GM12878 (cell line): Measurements from ENCODE around the gene ABCG2. TPM values are rescaled to one million over a fixed set of nuclear protein-coding genes. Genes with fewer than 3 reads are reported as not detected.

Experiments
- ATAC-seq: fragments of 200-7000 bp; cut with Tn5 transposase; 3 replicates; pipeline ENCODE4 v1.9.1; 2020; ENCODE audit warnings: mild to moderate bottlenecking, moderate library complexity
- BruUV-seq: library from RNA; stranded (reverse); fragments of 400-500 nt; replicated peaks from 2 replicates; lab custom pipeline; 2021; lab: Mats Ljungman, UMichigan
- CTCF ChIA-PET: fragments of 300-600 bp; sonication (Branson Sonifier 250); formaldehyde crosslinking; extraction: SDS; loops from one replicate; lab custom pipeline; 2021; ENCODE audit warnings: inconsistent platforms; lab: Yijun Ruan, JAX
- POLR2A ChIA-PET: fragments of 350-600 bp; formaldehyde crosslinking; extraction: SDS; loops from one replicate; lab custom pipeline; 2021; ENCODE audit warnings: inconsistent platforms; lab: Charles Lee
- RAD21 ChIA-PET: fragments of 300-600 bp; sonication (Branson Sonifier 250); formaldehyde crosslinking; loops from one replicate; lab custom pipeline; 2023; ENCODE audit warnings: antibody characterized with exemption; ENCODE audit not compliant: unreplicated experiment; lab: Charles Lee
- SMC1A ChIA-PET: fragments of 300-600 bp; sonication (Branson Sonifier 250); formaldehyde crosslinking; loops from one replicate; lab custom pipeline; 2023; ENCODE audit not compliant: unreplicated experiment, uncharacterized antibody; lab: Charles Lee
- DNase-seq: peaks from one replicate; pipeline ENCODE4 v3.0.0-alpha.2; 2011; ENCODE audit warnings: low read depth, low spot score
- FAIRE-seq: peaks from 3 replicates; lab custom pipeline; 2011; peaks lifted over from hg19 to GRCh38; lab: Jason Lieb, UNC
- H2AFZ ChIP-seq: 2 replicates; pipeline ENCODE4 v1.6.0; 2011; ENCODE audit warnings: low read depth, low read length, control low read depth; ENCODE audit not compliant: control insufficient read depth
- H3K27ac ChIP-seq: 2 replicates; pipeline ENCODE4 v1.5.1; 2011; ENCODE audit warnings: control low read depth; ENCODE audit not compliant: control insufficient read depth, insufficient read depth
- H3K27me3 ChIP-seq, 2 experiments: replicated peaks in 1 of 2; 2 replicates each; pipeline versions ENCODE4 v1.6.0 to v1.6.1; 2011; ENCODE audit warnings: low read length in 1 of 2; ENCODE audit not compliant: control insufficient read depth in 2 of 2, insufficient read depth in 2 of 2
- H3K36me3 ChIP-seq, 2 experiments: 2 replicates each; pipeline ENCODE4 v1.5.1; 2011; ENCODE audit warnings: low read length in 1 of 2; ENCODE audit not compliant: control insufficient read depth in 2 of 2, insufficient read depth in 2 of 2
- H3K4me1 ChIP-seq: 2 replicates; pipeline ENCODE4 v1.6.1; 2011; ENCODE audit warnings: mild to moderate bottlenecking, low read length, moderate library complexity, mixed read lengths; ENCODE audit not compliant: control insufficient read depth, insufficient read depth
- H3K4me2 ChIP-seq: 2 replicates; pipeline ENCODE4 v1.6.0; 2011; ENCODE audit warnings: control low read depth; ENCODE audit not compliant: control insufficient read depth, insufficient read depth
- H3K4me3 ChIP-seq: fragments of 200-600 bp; sonication (generic); 2 replicates; pipeline ENCODE4 v1.5.1; 2016
- H3K79me2 ChIP-seq: 2 replicates; pipeline ENCODE4 v1.6.0; 2011; ENCODE audit warnings: low read length; ENCODE audit not compliant: control insufficient read depth, insufficient read depth
- H3K9ac ChIP-seq: 2 replicates; pipeline ENCODE4 v1.8.0; 2011; ENCODE audit warnings: low read length, control low read depth, mixed read lengths; ENCODE audit not compliant: control insufficient read depth, insufficient read depth
- H3K9me3 ChIP-seq: replicated peaks from 3 replicates; pipeline ENCODE4 v1.5.1; 2011; ENCODE audit warnings: mild to moderate bottlenecking, low read length; ENCODE audit not compliant: control insufficient read depth, insufficient read depth
- H4K20me1 ChIP-seq: 2 replicates; pipeline ENCODE4 v1.6.0; 2011; ENCODE audit not compliant: control insufficient read depth, insufficient read depth
- CREB1 ChIP-seq: IDR thresholded peaks from 2 replicates; pipeline ENCODE4 v1.6.1; 2012; ENCODE audit warnings: low read depth, mild to moderate bottlenecking, inconsistent platforms
- HDGF ChIP-seq: fragments of 450-650 bp; IDR thresholded peaks from 2 replicates; pipeline ENCODE4 v1.6.1; 2016; ENCODE audit warnings: antibody characterized with exemption
- NR2C1 ChIP-seq: fragments of 450-650 bp; IDR thresholded peaks from 2 replicates; pipeline ENCODE4 v1.6.1; 2017; ENCODE audit warnings: antibody characterized with exemption, mild to moderate bottlenecking, moderate library complexity
- PAX8 ChIP-seq: fragments of 450-650 bp; IDR thresholded peaks from 2 replicates; pipeline ENCODE4 v1.6.1; 2017; ENCODE audit warnings: mild to moderate bottlenecking, moderate library complexity
- SREBF1 ChIP-seq: IDR thresholded peaks from 2 replicates; pipeline ENCODE4 v1.6.1; 2012; ENCODE audit warnings: mild to moderate bottlenecking, low read length
- SREBF2 ChIP-seq: IDR thresholded peaks from 2 replicates; pipeline ENCODE4 v1.6.1; 2012; ENCODE audit warnings: mild to moderate bottlenecking, low read length
- SUPT20H ChIP-seq: IDR thresholded peaks from 2 replicates; pipeline ENCODE4 v1.6.1; 2011; ENCODE audit warnings: low read depth, mild to moderate bottlenecking, low read length, moderate library complexity, borderline replicate concordance; ENCODE audit not compliant: control insufficient read depth
- TARDBP ChIP-seq: IDR thresholded peaks from 2 replicates; pipeline ENCODE4 v1.6.1; 2016; ENCODE audit warnings: borderline replicate concordance
- YBX1 ChIP-seq: fragments of 450-650 bp; IDR thresholded peaks from 2 replicates; pipeline ENCODE4 v1.6.1; 2016; ENCODE audit warnings: antibody characterized with exemption
- WGBS: methylation state at CpG from one replicate; pipeline ENCODE4 v1.1.6; 2016; ENCODE audit warnings: low lambda C conversion rate; ENCODE audit not compliant: insufficient replicate concordance, insufficient coverage; ENCODE audit errors: missing lambda C conversion rate; 5-methylcytosine and 5-hydroxymethylcytosine counted together
- in situ Hi-C: fragments of 300-500 bp; cut with MboI; formaldehyde crosslinking; loops from 9 replicates; pipeline ENCODE4 v1.14.3; 2018; ENCODE audit warnings: mixed read lengths
- intact Hi-C: fragments of 100-400 bp; cut with micrococcal nuclease; formaldehyde crosslinking; loops from one replicate; pipeline ENCODE4 v1.14.2; 2022; ENCODE audit not compliant: unreplicated experiment
- polyA plus RNA-seq, 11 experiments: library from polyadenylated mRNA; depleted of rRNA in 4 of 11; unstranded in 6 of 11; stranded (reverse) in 5 of 11; fragments of >200 nt; fragmentation: Nextera tagmentation in 4 of 11; fragmentation: Illumina TruSeq in 1 of 11; extraction: Ambion mirVana in 4 of 11; extraction: Trizol in 1 of 11; gene quantifications; 1 replicate in 1 of 11; 2 replicates in 10 of 11; pipeline versions ENCODE4 v1.2.1 to v1.2.3, GENCODE V29; 2011 to 2016; ENCODE audit warnings: inconsistent platforms in 2 of 11, missing spikeins in 2 of 11, low read depth in 1 of 11
- total RNA-seq, 4 experiments: library from RNA; depleted of rRNA in 3 of 4; stranded (reverse); fragments of >200 nt in 3 of 4; fragmentation: Illumina TruSeq in 1 of 4; extraction: Trizol in 1 of 4; gene quantifications; 2 replicates each; pipeline versions ENCODE4 v1.2.1 to v1.2.3, GENCODE V29; 2013 to 2021
- TF ChIP-seq, protein P1 (sequence below): fragments of 450-650 bp; IDR thresholded peaks from 2 replicates; pipeline ENCODE4 v1.6.1; 2014; ENCODE audit warnings: mild to moderate bottlenecking
- TF ChIP-seq, protein P2 (sequence below): IDR thresholded peaks from 2 replicates; pipeline ENCODE4 v1.6.1; 2011; ENCODE audit warnings: borderline replicate concordance, low read depth, mild to moderate bottlenecking, moderate library complexity, mixed read lengths, low read length; ENCODE audit not compliant: insufficient read depth; ENCODE audit errors: extremely low read length
- TF ChIP-seq, protein P3 (sequence below): fragments of 450-650 bp; formaldehyde crosslinking; IDR thresholded peaks from 2 replicates; pipeline ENCODE4 v1.4.0; 2020; ENCODE audit warnings: mild to moderate bottlenecking, moderate library complexity
- TF ChIP-seq, protein P4 (sequence below): IDR thresholded peaks from 2 replicates; pipeline ENCODE4 v1.6.1; 2011; ENCODE audit warnings: low read depth, low read length, improper control_type of control experiment, borderline replicate concordance

Gene ABCG2
- total and polyA plus RNA-seq, 10 of the 15 experiments (the other 5 are each of a cell fraction or from before 2014, with no cell fraction given): 0.03 to 0.06 (median 0.04) TPM; not detected in 7

DNA sequence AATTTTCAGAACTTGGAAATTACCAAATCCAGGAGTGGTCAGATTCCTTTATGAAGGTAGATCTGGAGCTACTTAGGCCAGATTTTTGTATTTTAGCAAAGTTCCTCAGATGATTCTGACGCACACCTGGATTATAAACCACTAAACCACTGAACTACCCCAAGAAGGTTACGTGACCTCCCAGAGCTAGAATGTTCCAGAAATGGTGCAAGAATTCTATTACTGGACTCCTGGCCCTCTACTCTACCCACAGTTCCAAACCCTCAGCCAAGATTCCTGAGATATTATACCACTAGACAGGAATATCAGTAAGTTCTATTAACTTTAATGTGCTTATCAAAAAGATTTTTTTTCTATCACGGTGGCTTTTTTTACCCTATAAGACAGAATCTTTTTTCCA, 67.1 kb downstream of the ABCG2 start:
- no peak for DNase-seq
- ChIA-PET SMC1A (no interaction called here), RAD21 (no interaction called here), CTCF (interaction anchor here (0.6 kb wide), 1 partner anchor 643 kb away, joined by 3 read pairs; no protein-coding TSS in a partner anchor), POLR2A (no interaction called here)
- Histone ChIP-seq H3K36me3 (no peaks in the 10 kb centered on the region), H3K79me2 (no peaks in the 10 kb centered on the region), H3K4me1 (no peaks in the 10 kb centered on the region), H4K20me1 (no peaks in the 10 kb centered on the region), H3K27ac (no peak overlapping the region), H3K4me2 (no peak overlapping the region), H3K27me3 (no peaks in the 10 kb centered on the region), H3K9me3 (no peaks in the 10 kb centered on the region), H3K9ac (no peak overlapping the region), H2AFZ (no peak overlapping the region), H3K4me3 (no peak overlapping the region)
- ATAC-seq: no peak
- intact Hi-C loops: no loop called here
- in situ Hi-C loops: no loop called here
- 59% methylated on average over 3 of the region's 3 CpGs for WGBS
- TF ChIP-seq HDGF: no peak
- no peak for TF ChIP-seq CREB1
- TF ChIP-seq SUPT20H: no peak
- no TSS peak for BruUV-seq
- FAIRE-seq: no peak

DNA sequence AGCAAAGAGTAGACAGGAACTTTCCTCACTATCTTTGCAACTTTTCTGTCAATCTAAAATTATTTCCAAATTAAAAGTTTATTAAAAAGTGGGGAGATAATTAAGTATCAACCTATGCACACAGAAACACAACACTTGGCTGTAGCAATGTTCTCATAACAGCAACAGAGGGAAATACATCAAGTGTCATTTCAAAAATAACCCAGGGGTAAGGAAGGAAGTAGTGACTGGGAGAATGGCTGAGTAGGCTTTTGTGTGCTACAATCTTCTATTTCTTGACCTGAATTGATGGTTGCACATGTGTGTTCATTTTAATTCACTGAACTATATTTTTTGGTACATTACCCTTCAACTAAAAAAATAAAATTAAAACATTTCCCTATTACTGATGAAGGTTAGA, 67.5 kb downstream of the ABCG2 start:
- H2AFZ ChIP-seq: no peak overlapping the region
- intact Hi-C loops: no loop called here
- no peak overlapping the region for H3K27ac ChIP-seq
- CTCF ChIA-PET: interaction anchor here (0.6 kb wide), 1 partner anchor 643 kb away, joined by 3 read pairs; no protein-coding TSS in a partner anchor
- H4K20me1 ChIP-seq: no peaks in the 10 kb centered on the region
- RAD21 ChIA-PET: no interaction called here
- H3K36me3 ChIP-seq: no peaks in the 10 kb centered on the region
- no peak overlapping the region for H3K4me3 ChIP-seq
- no peak overlapping the region for H3K9ac ChIP-seq
- FAIRE-seq: no peak
- in situ Hi-C loops: no loop called here
- H3K9me3 ChIP-seq: no peaks in the 10 kb centered on the region
- H3K4me1 ChIP-seq: no peaks in the 10 kb centered on the region
- BruUV-seq: no TSS peak
- H3K79me2 ChIP-seq: no peaks in the 10 kb centered on the region
- POLR2A ChIA-PET: no interaction called here
- H3K4me2 ChIP-seq: no peak overlapping the region
- SMC1A ChIA-PET: no interaction called here
- no peak for DNase-seq
- ATAC-seq: no peak
- H3K27me3 ChIP-seq: no peaks in the 10 kb centered on the region
- no peak for TF ChIP-seq NR2C1
- TF ChIP-seq YBX1: no peak
- TF ChIP-seq PAX8: no peak
- TF ChIP-seq SREBF1: no peak
- TF ChIP-seq, protein P1, sequence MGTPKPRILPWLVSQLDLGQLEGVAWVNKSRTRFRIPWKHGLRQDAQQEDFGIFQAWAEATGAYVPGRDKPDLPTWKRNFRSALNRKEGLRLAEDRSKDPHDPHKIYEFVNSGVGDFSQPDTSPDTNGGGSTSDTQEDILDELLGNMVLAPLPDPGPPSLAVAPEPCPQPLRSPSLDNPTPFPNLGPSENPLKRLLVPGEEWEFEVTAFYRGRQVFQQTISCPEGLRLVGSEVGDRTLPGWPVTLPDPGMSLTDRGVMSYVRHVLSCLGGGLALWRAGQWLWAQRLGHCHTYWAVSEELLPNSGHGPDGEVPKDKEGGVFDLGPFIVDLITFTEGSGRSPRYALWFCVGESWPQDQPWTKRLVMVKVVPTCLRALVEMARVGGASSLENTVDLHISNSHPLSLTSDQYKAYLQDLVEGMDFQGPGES: no peak
- TF ChIP-seq, protein P2, sequence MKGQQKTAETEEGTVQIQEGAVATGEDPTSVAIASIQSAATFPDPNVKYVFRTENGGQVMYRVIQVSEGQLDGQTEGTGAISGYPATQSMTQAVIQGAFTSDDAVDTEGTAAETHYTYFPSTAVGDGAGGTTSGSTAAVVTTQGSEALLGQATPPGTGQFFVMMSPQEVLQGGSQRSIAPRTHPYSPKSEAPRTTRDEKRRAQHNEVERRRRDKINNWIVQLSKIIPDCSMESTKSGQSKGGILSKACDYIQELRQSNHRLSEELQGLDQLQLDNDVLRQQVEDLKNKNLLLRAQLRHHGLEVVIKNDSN: no peak
- TF ChIP-seq, protein P3, sequence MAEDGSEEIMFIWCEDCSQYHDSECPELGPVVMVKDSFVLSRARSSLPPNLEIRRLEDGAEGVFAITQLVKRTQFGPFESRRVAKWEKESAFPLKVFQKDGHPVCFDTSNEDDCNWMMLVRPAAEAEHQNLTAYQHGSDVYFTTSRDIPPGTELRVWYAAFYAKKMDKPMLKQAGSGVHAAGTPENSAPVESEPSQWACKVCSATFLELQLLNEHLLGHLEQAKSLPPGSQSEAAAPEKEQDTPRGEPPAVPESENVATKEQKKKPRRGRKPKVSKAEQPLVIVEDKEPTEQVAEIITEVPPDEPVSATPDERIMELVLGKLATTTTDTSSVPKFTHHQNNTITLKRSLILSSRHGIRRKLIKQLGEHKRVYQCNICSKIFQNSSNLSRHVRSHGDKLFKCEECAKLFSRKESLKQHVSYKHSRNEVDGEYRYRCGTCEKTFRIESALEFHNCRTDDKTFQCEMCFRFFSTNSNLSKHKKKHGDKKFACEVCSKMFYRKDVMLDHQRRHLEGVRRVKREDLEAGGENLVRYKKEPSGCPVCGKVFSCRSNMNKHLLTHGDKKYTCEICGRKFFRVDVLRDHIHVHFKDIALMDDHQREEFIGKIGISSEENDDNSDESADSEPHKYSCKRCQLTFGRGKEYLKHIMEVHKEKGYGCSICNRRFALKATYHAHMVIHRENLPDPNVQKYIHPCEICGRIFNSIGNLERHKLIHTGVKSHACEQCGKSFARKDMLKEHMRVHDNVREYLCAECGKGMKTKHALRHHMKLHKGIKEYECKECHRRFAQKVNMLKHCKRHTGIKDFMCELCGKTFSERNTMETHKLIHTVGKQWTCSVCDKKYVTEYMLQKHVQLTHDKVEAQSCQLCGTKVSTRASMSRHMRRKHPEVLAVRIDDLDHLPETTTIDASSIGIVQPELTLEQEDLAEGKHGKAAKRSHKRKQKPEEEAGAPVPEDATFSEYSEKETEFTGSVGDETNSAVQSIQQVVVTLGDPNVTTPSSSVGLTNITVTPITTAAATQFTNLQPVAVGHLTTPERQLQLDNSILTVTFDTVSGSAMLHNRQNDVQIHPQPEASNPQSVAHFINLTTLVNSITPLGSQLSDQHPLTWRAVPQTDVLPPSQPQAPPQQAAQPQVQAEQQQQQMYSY: no peak
- TF ChIP-seq SREBF2: no peak
- TF ChIP-seq, protein P4, sequence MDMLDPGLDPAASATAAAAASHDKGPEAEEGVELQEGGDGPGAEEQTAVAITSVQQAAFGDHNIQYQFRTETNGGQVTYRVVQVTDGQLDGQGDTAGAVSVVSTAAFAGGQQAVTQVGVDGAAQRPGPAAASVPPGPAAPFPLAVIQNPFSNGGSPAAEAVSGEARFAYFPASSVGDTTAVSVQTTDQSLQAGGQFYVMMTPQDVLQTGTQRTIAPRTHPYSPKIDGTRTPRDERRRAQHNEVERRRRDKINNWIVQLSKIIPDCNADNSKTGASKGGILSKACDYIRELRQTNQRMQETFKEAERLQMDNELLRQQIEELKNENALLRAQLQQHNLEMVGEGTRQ: no peak
- TF ChIP-seq TARDBP: no peak
